ENCODE data around the gene PRSS27. TPM values are rescaled to one million over a fixed set of nuclear protein-coding genes. Genes with fewer than 3 reads are reported as not detected.

PRSS27 gene
- total and polyA plus RNA-seq, 2 donors (not counting 1 experiment from before 2014, with no cell fraction given), result 0.24 to 1.2 TPM

DNA sequence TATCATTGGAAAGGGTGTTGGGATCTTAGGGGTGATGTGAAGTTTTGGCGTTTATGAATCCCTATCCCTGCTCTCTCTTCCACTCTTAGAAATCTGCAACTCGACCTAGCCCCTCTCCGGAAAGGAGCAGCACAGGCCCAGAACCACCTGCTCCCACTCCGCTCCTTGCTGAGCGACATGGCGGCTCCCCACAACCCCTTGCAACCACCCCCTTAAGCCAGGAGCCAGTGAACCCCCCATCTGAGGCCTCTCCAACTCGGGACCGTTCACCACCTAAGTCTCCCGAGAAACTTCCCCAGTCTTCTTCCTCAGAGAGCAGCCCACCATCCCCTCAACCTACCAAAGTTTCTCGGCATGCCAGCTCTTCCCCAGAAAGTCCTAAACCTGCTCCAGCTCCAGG is 41.4 kb upstream of the PRSS27 start:
- no peak overlapping the region for H3K4me3 ChIP-seq (replicated peaks in 1 of 4; ENCODE audit: control extremely low read depth in 1 of 4, insufficient read depth in 1 of 4, low read depth in 3 of 4, low read length in 4 of 4)
- no peaks in the 10 kb centered on the region for H3K9me3 ChIP-seq (ENCODE audit: control insufficient read depth, insufficient read depth, low read depth, low read length)
- no peak overlapping the region for H3K27ac ChIP-seq (ENCODE audit: insufficient read depth, low read length)
- peaks cover 90% of the 10 kb centered on the region for H3K79me2 ChIP-seq (ENCODE audit: control insufficient read depth, insufficient read depth, low read length)
- no peak overlapping the region for H3K9ac ChIP-seq (ENCODE audit: insufficient read depth, low read length)
- no peak for TF ChIP-seq EZH2 (IDR thresholded peaks at IDR 0.05; ENCODE audit: low read length, missing control alignments)
- TF ChIP-seq, protein P1, sequence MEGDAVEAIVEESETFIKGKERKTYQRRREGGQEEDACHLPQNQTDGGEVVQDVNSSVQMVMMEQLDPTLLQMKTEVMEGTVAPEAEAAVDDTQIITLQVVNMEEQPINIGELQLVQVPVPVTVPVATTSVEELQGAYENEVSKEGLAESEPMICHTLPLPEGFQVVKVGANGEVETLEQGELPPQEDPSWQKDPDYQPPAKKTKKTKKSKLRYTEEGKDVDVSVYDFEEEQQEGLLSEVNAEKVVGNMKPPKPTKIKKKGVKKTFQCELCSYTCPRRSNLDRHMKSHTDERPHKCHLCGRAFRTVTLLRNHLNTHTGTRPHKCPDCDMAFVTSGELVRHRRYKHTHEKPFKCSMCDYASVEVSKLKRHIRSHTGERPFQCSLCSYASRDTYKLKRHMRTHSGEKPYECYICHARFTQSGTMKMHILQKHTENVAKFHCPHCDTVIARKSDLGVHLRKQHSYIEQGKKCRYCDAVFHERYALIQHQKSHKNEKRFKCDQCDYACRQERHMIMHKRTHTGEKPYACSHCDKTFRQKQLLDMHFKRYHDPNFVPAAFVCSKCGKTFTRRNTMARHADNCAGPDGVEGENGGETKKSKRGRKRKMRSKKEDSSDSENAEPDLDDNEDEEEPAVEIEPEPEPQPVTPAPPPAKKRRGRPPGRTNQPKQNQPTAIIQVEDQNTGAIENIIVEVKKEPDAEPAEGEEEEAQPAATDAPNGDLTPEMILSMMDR (conservative IDR thresholded peaks at IDR 0.05 in 1 of 2, IDR thresholded peaks at IDR 0.05 in 1 of 2; ENCODE audit: low read depth in 1 of 2, low read length in 2 of 2), result no peak
- H4K20me1 ChIP-seq (ENCODE audit: control insufficient read depth, extremely low read depth, insufficient read depth, low read length), result peaks cover 5% of the 10 kb centered on the region
- no peak for DNase-seq (ENCODE audit: low read depth in 2 of 2)
- no peaks in the 10 kb centered on the region for H3K4me1 ChIP-seq (ENCODE audit: control insufficient read depth, extremely low read depth, insufficient read depth, low read length)
- no peaks in the 10 kb centered on the region for H3K27me3 ChIP-seq (ENCODE audit: control insufficient read depth, insufficient read depth, low read length)
- H3K36me3 ChIP-seq (ENCODE audit: control insufficient read depth, insufficient read depth, low read length), result peaks cover 60% of the 10 kb centered on the region
- H2AFZ ChIP-seq (ENCODE audit: low read length), result no peak overlapping the region
- H3K4me2 ChIP-seq (ENCODE audit: extremely low read depth, insufficient read depth, low read length), result no peak overlapping the region

DNA sequence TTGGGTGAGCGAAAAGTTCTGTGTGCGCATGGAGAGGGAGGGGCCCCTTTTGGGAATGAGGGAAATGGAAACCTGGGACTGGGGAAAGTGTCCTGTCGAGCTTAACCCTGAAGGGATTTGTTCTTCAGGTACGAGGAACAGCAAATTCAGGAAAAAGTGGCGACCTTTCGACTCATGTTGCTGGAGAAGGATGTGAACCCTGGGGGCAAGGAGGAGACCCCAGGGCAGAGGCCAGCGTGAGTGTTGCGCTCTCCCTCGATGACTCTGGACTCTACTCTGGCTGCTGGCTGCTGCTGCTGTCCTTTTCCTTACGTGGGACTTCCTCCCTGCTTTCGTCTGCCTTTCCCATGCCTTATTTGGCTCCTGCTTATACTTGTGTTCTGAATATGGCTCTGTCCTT is 37.3 kb upstream of the PRSS27 start:
- no peak for DNase-seq (ENCODE audit: low read depth in 2 of 2)

DNA sequence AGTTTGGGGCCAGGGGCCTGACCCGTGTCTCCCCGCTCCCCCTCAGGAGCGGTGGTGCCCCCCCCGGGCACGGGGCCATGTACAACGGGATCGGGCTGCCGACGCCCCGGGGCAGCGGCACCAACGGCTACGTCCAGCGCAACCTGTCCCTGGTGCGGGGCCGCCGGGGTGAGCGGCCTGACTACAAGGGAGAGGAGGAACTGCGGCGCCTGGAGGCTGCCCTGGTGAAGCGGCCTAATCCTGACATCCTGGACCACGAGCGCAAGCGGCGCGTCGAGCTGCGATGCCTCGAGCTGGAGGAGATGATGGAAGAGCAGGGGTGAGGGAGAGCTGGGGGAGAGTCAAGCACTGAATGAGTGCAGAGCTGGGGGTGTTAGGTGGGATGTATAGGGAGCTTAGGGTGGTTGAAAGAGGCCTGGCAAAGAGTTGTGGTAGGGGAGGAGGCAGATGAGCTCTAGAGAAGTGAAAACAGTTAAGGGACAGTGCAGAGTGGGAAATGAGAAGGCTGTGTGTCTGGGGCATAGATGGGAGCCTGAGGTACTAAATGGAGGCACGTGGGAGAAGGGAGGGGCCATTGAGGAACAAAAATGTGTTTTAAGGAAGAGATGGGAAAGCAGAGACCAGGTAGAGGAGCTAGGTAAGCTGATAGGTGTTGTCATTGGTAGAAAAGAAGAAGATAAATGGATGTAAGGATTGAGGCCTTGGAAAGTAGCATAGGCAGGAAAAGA is 36.4 kb upstream of the PRSS27 start:
- Histone ChIP-seq H3K4me1 (ENCODE audit: control insufficient read depth, extremely low read depth, insufficient read depth, low read length) (no peaks in the 10 kb centered on the region), H3K27ac (ENCODE audit: insufficient read depth, low read length) (no peak overlapping the region), H3K36me3 (ENCODE audit: control insufficient read depth, insufficient read depth, low read length) (peaks cover 24% of the 10 kb centered on the region), H4K20me1 (ENCODE audit: control insufficient read depth, extremely low read depth, insufficient read depth, low read length) (peaks cover 10% of the 10 kb centered on the region), H3K9me3 (ENCODE audit: control insufficient read depth, insufficient read depth, low read depth, low read length) (no peaks in the 10 kb centered on the region), H3K4me3 (replicated peaks in 1 of 4; ENCODE audit: control extremely low read depth in 1 of 4, insufficient read depth in 1 of 4, low read depth in 3 of 4, low read length in 4 of 4) (no peak overlapping the region), H3K27me3 (ENCODE audit: control insufficient read depth, insufficient read depth, low read length) (no peaks in the 10 kb centered on the region), H3K79me2 (ENCODE audit: control insufficient read depth, insufficient read depth, low read length) (peaks cover 80% of the 10 kb centered on the region), H2AFZ (ENCODE audit: low read length) (no peak overlapping the region), H3K4me2 (ENCODE audit: extremely low read depth, insufficient read depth, low read length) (no peak overlapping the region), H3K9ac (ENCODE audit: insufficient read depth, low read length) (no peak overlapping the region)
- no peak for TF ChIP-seq EZH2 (IDR thresholded peaks at IDR 0.05; ENCODE audit: low read length, missing control alignments)
- TF ChIP-seq, protein P1 (conservative IDR thresholded peaks at IDR 0.05 in 1 of 2, IDR thresholded peaks at IDR 0.05 in 1 of 2; ENCODE audit: low read depth in 1 of 2, low read length in 2 of 2), result no peak
- no peak for DNase-seq (ENCODE audit: low read depth in 2 of 2)

More for the DNA sequence above, 37.3 kb upstream of the PRSS27 start:
- no peak overlapping the region for H3K9ac ChIP-seq (ENCODE audit: insufficient read depth, low read length)
- no peak overlapping the region for H3K4me2 ChIP-seq (ENCODE audit: extremely low read depth, insufficient read depth, low read length)
- H3K27ac ChIP-seq (ENCODE audit: insufficient read depth, low read length), result no peak overlapping the region
- peaks cover 88% of the 10 kb centered on the region for H3K79me2 ChIP-seq (ENCODE audit: control insufficient read depth, insufficient read depth, low read length)
- no peak overlapping the region for H2AFZ ChIP-seq (ENCODE audit: low read length)
- no peak overlapping the region for H3K4me3 ChIP-seq (replicated peaks in 1 of 4; ENCODE audit: control extremely low read depth in 1 of 4, insufficient read depth in 1 of 4, low read depth in 3 of 4, low read length in 4 of 4)
- peaks cover 10% of the 10 kb centered on the region for H4K20me1 ChIP-seq (ENCODE audit: control insufficient read depth, extremely low read depth, insufficient read depth, low read length)
- H3K4me1 ChIP-seq (ENCODE audit: control insufficient read depth, extremely low read depth, insufficient read depth, low read length), result no peaks in the 10 kb centered on the region
- TF ChIP-seq, protein P1 (conservative IDR thresholded peaks at IDR 0.05 in 1 of 2, IDR thresholded peaks at IDR 0.05 in 1 of 2; ENCODE audit: low read depth in 1 of 2, low read length in 2 of 2), result no peak
- no peak for TF ChIP-seq EZH2 (IDR thresholded peaks at IDR 0.05; ENCODE audit: low read length, missing control alignments)
- no peaks in the 10 kb centered on the region for H3K27me3 ChIP-seq (ENCODE audit: control insufficient read depth, insufficient read depth, low read length)
- peaks cover 33% of the 10 kb centered on the region for H3K36me3 ChIP-seq (ENCODE audit: control insufficient read depth, insufficient read depth, low read length)
- H3K9me3 ChIP-seq (ENCODE audit: control insufficient read depth, insufficient read depth, low read depth, low read length), result no peaks in the 10 kb centered on the region
